Activated CD8-positive, alpha-beta memory T cell treated with anti-CD3 and anti-CD28 coated beads, Interleukin-2, amount 50 U/mL, for 24 hours (primary cell): ENCODE results near the gene MDM2.
"Not testable (repeated sequence)": the region's sequence is repeated elsewhere in the genome, so short reads cannot be mapped to it uniquely, and the experiment has no call there.

Experiments used
- DNase-seq: peaks from one replicate; pipeline ENCODE4 v3.0.0-alpha.2; 2020; ENCODE audit errors: extremely low read depth

The MDM2 gene

DNA sequence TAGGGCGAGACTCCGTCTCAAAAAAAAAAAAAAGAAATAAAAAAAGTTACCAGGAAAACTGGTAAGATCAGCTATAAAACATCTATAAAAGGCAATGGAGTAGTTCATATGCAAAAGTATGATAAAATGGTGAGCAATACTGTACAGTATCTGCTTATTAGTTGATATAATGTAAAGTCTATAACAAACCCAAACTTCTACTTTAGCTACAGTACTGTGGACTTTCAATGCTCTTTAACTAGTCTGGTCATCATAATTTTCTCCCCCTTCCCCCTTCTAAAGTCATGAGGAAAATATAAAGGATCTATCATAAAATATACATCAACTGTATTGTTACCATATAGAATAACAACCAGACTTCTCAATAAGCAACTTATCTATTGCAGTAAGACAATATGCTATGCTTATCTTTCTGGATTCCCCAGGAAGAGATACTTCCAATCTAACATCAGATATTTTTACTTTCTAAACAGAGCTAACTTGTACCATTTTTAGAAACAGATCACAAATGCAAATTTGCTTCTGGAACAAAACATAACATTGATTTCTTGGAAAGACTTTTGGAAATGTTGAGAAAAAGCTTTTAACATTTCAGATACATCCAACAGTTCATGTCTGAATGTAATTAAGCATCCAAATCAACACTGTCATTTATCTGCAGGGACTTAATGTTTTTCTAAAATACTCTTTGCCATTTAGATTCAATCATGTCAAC is 43.8 kb downstream of the MDM2 start:
- DNase-seq, result no peak

DNA sequence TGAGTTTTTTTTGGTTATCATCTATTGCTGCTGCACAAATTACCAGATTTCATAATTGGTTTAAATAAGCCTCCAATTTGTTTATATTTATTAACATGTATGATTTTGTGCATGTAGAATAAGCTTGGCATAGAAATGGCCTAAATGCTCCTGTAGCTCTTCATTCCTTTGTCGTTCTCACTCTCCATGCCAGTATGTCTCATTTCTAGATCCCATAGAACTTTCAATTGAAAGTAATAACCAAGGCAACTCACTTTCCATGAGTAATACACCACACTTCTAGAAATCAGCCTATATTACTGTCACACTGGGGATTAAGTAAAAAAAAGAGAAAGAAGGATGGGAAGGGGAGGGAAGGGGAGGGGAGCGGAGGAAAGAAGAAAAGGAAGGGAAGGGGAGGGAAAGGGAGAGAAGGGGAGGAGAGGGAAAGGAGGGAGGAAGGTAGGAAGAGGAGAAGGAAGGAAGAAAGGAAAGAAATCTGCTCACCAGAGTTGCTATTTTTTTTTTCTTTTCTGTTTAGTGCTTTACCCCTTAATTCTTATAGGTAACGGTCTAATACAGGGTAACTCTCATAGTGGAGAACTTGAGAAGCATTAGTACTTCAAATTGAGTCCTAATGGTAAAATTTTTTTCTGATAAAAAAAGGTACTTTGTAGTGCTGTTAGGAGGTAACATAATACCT is 45.6 kb downstream of the MDM2 start:
- no peak for DNase-seq

DNA sequence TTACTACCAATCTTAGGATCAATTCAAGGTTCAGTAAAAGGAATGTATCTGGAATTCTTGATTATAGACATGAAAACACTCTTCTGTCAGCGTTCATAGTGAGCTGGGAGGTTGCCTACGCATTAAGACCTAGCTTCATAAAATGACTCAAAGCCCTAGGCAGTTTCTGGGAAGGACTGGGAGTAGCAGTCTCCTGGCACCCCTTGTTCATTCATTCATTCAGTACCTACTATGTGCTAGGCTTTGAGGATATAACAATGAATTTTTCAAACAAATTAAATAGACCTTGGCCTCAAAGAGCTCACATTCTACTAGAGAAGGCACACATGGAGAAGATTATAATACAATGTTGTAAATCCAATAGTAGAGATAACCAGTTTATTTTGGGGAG is 46.1 kb downstream of the MDM2 start:
- no peak for DNase-seq

DNA sequence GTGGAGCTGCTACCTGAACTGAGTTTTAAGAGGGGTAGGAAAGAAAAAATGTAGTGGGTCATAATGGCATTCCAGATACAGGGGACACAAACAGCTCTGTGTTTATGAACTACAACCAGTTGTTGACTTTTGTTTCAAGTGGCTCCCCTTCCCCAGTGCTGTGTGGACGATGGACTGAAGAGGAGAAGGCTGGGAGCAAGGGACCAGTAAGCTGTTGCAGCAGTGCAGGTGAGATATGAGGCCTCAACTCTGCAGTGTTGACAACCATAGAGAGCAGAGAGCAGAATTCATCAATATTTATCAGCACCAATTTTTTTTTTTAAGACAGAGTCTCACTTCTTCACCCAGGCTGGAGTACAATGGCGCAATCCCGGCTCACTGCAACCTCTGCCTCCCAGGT is 46.6 kb downstream of the MDM2 start:
- DNase-seq, result no peak

DNA sequence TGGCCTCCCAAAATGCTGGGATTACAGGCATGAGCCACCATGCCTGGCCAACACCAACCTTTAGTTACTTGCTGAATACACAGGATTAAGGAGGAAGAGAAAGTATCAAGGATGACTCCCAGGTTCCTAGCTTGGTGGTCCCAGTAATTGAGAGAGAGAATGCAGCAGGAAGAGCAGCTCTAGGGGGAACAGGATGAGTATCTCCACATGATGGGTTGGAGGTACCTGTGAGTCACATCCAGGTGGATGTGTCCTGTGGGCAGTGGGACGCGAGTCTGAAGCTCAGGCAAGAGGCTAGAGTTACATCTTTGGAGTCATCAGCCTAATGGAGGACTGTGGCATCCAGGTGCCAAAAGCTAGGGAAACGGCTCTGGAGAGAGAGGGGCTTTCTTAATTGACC is 47.1 kb downstream of the MDM2 start:
- DNase-seq, result no peak

DNA sequence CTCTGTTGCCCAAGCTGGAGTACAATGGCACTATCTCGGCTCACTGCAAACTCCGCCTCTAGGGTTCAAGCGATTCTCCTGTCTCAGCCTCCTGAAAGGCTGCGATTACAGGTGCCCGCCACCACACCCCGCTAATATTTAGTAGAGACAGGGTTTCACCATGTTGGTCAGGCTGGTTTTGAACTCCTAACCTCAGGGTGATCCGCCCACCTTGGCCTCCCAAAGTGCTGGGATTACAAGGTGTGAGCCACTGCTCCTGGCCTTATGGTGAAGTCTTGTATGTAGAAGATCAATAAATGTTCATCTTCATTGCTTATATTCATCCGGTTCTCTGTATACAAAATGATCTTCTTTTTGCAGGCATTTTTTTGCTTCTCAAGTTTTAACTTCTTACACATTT is 47.8 kb downstream of the MDM2 start:
- no peak for DNase-seq

DNA sequence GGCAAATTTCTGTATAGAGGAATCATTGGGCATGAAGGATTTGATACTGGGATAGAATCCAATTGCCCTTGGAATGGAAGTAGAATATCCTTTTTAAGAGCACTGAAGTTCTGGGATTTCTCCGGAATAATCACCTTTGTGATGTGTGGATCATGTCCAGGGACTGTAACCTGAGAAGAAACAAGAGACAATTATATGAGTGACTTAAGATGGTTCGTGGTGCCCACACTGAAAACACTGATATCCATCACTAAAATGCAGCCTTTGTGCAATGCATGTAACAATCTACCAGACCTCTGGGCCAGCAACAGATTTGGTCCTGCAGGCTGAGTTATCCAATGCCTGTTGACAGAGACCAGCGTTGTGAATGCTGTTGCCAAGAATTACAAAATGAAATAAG is 48.5 kb downstream of the MDM2 start:
- no peak for DNase-seq

DNA sequence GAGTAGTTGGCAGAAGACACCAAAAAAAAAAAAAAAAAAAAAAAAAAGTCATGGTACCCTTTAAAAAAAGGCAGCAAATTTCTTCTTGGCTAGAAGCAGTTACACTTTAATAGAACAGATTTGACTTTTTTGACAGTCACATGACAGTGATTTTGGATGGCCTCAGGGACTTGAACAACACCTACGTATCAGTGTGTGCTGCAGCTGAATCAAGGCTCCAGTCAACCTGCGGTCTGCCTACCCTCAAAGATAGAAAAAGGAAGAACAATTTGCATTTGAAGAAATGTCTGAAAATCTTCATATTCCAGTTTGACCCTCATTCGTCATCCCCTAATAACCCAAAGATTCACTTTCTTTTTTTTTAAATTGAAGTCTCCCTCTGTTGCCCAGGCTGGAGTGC is 53.9 kb downstream of the MDM2 start:
- no peak for DNase-seq

DNA sequence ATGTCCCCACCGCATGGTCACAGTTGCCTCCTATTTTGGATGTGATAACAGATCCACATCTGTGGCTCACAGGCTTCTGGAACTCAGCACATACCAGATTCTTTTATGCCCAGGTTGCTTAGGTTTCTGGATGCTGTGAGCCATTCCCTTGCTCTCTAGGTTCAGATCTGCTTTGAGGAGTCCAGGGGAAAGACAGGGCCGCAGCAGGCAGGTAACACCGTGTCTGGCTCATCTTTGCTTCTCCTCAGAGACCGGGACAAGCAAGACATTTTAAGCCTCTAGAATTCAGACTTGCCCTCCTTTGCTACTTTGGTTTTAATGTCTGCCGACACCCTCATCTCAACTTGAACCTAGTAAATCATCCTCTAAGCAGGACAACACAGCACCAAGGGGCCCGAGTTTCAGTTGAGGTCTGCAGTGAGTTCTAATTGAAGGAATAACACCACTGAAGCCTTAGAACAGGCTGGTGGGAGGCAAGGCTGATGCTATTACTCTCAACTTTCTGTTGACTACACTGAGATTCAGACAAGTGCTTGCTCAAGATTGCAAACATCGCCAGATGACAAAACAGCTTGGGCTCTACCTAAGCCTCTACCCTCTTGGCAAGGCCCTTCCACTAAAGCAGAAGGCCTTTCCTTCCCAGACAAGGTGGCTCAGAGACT is 55.3 kb downstream of the MDM2 start:
- no peak for DNase-seq

DNA sequence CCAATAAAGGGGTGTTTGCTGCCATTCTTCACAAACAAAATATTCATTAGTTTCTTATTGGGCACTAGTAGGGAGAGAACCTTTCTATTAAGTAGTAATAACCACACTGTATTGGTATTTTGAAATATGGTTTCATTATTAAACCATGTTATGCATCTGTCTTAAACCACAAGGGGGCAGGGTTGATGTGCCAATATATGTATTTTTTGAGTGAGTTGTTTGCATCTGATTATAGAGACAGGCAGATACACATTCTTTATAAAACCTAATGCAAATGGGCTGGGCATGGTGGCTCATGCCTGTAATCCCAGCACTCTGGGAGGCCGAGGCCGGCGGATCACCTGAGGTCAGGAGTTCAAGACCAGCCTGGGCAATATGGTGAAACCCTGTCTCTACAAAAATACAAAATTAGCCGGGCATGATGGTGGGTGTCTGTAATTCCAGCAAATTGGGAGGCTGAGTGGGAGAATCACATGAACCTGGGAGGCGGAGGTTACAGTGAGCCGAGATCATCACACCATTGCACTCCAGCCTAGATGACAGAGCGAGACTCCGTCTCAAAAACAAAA is 56.0 kb downstream of the MDM2 start:
- not testable (repeated sequence) for DNase-seq

DNA sequence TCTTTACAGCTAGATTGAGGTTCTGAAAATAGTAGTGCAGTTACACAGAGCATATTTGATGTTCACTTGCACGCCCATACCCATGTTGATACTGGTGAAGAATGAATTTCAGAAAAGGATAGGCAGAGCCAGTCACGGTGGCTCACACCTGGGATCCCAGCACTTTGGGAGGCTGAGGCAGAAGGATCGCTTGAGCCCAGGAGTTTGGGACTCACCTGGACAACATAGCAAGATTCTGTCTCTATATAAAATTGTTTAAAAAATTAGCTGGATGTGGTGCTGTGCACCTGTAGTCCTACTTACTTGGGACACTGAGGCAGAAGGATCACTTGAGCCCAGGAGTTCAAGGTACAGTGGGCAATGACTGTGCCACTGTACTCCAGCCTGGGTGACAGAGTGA is 56.6 kb downstream of the MDM2 start:
- no peak for DNase-seq

DNA sequence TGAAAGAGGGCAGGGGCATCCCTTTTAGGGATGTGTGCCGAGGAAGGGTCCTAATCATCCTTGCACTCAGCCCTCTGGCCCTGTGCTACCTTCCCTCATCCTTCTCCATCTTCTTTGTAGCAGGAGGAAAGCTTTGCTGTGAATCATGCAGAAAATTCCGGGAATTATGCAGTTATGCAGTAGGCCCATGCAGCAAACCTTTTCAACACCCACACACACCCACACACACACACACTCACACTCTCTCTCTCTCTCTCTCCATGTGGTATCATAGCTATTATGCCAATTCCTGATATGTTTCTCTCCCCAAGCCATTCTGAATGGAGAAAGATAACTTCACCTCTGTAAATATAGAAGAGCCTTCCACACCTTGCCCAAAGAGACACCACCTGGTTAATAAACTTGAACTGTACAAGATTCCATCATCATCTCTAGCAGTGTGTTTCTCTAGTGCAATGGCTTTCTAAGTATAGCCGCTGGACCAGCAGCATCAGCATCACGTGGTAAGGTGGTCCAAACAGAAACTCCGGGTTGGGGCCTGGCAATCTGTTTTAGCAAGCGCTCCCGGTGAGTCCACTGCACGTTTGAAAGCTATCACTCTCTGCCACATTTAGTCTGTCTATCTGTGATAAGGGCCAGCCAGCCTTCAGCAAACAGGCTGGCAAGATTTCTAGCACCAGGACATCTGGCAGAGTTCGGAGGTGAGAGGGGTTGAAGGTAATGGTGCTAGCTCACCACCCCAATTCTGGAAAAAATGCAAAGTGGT is 57.6 kb downstream of the MDM2 start:
- no peak for DNase-seq

DNA sequence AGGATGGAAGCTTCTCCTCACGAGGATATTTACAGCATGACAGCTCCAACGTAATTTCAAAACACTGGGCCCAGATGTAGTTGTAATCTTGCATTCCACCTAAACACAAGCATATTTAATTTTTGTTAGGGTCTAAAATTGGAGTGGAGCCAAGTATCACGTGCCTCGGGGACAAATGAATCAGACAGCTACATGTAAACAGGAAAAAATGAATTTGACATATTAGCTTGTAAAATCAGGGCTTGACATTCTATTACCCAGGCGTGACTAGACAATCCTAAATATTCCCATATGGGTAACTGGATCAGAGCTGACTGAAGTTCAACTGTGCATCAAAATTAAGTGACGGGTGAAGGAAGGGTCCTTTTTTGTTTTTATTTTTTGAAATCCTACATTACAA is 59.0 kb downstream of the MDM2 start:
- no peak for DNase-seq

DNA sequence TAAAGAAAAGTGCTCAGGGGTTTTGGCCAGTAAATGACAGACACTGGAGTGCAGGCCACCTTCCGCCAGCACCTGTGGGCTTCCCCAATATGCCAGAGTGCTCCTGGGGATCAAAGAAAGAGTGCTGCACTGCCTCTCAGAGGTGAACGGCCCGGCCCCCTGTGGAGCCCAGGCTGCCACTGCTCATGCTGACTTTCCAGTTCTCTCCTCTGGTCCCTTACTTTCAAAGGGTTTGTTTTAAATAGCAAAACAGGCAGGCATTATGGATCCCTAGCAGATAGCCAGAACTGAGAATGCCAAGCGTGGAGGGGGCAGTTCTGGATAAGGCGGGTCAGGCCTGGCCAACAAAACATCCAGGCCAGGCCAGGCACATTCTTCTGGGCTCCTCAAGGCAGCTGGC is 59.6 kb downstream of the MDM2 start:
- DNase-seq, result no peak

DNA sequence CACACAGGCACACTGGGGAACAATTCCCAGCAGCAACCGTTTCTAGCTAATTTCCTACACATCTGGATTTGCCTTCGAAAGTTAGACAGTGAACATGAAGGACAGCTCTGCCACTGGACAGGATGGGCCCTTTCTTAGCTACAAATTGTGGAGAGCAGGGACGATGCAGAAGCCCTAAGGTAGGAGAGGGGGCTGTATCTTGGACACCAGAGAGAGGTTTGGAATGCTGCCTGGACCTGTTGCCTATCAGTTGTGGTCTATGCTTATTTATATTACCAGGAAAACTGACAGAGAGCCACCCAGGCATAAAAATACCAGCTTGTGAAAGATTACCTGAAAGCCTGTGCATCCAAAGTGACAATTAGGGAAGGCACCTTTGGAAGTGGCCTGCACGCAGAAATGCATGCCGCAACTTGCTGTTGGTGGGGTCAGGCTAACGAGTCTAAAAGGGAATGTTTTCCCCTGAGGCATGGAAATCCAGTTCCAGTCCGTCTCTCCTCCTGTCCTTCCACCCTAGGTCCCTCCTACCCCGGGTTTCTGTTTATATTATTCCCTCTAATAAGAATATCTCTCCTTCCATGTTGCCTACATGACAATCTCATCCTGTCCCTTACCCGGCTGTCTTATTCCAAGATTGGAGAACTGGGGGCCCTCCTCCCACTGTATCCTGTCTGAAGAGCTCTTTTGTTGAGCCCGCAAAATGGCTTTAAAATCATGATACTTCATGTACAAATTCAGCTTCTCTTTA is 60.2 kb downstream of the MDM2 start:
- DNase-seq, result no peak

DNA sequence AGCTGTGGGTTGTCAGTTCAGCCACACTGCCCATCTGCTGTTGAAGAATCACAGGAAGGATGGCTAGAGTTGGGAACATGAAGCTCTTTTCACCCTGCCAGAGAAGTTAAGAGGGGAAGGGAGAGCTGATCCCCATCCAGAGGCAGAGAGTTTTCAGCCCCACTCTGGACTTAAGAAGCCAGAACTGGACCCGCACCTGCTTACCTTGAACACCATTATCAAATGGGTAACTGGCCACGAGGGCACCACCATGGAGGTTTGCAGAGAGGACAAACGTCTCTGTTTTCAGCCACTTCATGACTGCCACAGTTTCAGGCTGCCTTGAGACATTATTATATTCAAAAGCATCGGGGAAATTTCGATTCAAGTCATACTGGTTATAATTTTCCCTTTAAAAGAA is 62.0 kb downstream of the MDM2 start:
- DNase-seq, result no peak

DNA sequence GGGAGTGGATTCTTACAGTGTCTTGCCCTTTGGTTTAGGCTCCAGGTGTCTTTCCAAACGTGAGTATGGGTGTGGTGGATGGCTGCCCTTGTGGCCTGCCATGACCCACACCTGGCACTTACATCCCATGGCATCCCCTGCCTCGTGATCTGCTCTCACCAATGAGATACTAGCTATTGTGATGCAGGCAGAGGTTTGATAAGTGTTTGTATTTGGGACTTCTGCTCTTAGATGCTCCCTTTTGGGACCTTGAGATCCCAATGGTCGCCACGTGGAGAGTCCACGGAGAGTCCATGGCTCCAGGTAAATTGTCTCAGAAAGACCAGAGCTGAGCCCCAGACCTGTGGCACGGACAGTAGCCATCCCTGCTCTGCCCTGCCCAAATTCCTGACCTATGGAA is 62.5 kb downstream of the MDM2 start:
- DNase-seq, result no peak

DNA sequence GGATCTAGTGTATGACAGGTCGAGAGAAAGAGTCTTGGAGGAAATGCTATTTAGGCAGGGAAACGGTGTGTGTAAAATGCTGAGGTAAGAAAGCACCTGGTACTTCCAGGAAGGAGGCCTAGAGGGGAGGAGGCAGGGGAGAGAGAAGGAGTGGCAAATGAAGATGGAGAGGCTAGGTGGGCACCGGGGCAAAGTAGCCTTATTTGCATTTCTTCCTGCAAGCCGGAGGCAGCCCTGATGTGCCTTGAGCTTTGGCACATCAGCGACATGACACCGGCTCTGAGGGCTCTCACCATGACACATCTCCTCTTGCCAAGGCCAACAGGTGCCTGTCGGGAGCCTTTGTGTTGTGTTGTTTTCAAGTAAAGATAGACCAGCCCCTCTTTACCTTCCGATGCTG is 63.4 kb downstream of the MDM2 start:
- DNase-seq, result no peak

DNA sequence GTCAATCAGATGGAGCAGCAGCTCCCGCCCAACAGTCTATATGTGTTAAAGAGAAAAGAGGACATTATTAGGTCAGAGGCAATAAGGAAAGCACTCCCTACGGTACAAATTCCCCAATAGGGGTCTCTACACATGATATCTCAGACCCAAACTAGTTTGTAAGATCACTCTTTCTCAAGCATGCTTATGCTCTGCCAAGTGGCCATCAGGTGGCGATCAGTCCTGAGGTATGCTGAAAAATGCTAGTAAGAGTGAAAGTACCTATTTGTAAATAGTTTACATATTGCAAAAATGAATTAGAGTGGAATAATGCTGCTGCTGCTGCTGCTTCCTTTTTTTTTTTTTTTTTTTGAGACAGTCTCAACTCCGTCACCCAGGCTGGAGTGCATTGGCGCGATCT is 63.9 kb downstream of the MDM2 start:
- DNase-seq, result no peak

DNA sequence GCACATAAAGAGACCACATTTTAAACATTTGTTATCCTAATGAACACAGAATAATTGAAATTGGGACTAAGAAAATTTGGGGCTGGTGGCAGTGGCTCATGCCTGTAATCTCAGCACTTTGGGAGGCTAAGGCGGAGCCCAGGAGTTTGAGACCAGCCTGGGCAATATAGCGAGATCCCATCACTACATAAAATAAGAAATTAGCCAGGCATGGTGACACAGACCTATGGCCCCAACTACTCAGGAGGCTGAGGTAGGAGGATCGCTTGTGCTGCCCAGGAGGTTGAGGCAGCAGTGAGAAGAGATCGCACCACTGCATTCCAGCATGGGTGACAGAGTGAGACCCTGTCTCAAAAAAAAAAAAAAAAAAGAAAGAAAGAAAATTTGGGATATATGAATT is 65.3 kb downstream of the MDM2 start:
- no peak for DNase-seq

DNA sequence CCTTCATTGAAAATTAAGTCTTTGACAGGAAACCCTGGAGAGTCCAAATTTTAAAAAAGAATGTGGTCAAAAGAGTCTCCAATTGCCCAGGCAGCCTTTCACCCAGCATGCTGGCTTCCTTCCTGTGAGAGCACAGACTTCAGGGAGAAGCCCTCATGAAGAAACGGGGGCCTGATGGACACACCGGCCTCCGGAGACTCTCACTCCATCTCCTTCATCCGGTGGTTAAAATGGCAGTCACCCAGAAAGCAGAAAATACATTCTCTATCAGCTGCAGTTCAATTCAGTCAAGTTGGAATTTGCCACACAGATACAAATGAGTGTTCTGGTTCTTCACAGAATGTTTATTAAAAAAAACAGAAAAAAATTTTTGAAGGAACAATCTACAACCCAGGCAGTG is 68.5 kb downstream of the MDM2 start:
- DNase-seq, result no peak

DNA sequence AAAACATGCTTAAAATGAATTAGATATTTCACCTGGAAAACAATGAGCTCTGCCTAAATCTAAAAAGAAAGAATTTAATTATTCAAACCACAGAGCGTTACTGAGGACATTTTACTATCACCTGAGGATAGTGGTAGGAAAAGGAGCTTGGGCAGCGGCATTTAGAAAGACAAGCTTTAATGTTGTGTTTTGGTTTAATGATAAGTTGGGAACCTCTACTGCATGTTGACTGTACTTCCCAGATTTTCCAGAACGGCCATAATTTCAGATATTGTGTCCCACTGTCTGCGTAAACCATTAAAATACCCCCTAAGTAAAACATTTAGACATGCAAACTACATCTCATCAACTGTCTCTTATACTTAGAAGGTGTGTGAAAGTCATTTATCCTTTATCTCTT is 69.6 kb downstream of the MDM2 start:
- no peak for DNase-seq
